Measurements from ENCODE around the gene CRBN.

Gene CRBN

GRCh38 chr3:3179407-3180094, at the start of gene CRBN:
TSS of gene CRBN (minus strand) at chr3:3179691. CDS start at chr3:3179687, 4 bp downstream.
- DNase-seq (ENCODE audit: low read depth): peak; percentile 82

- DNase-seq (ENCODE audit: low read depth): no peak
Measured at GRCh38 chr3:3227640-3228039, 48.1 kb upstream of the CRBN start.

GRCh38 chr3:3221528-3221927, 42.0 kb upstream of the CRBN start:
- DNase-seq (ENCODE audit: low read depth): no peak

- DNase-seq (ENCODE audit: low read depth): no peak
Measured at GRCh38 chr3:3216401-3216800, 36.9 kb upstream of the CRBN start.

GRCh38 chr3:3212781-3213440, 33.4 kb upstream of the CRBN start:
- no peak for DNase-seq (ENCODE audit: low read depth)

GRCh38 chr3:3209714-3210113, 30.2 kb upstream of the CRBN start:
- DNase-seq (ENCODE audit: low read depth): no peak

GRCh38 chr3:3209057-3209456, 29.6 kb upstream of the CRBN start:
- no peak for DNase-seq (ENCODE audit: low read depth)

GRCh38 chr3:3201611-3202010, 22.1 kb upstream of the CRBN start:
- DNase-seq (ENCODE audit: low read depth): no peak

- DNase-seq (ENCODE audit: low read depth): no peak
Measured at GRCh38 chr3:3200632-3201212, 21.2 kb upstream of the CRBN start.

- DNase-seq (ENCODE audit: low read depth): no peak
Measured at GRCh38 chr3:3199306-3199705, 19.8 kb upstream of the CRBN start.

GRCh38 chr3:3196148-3196861, 16.8 kb upstream of the CRBN start:
- DNase-seq (ENCODE audit: low read depth): no peak

- no peak for DNase-seq (ENCODE audit: low read depth)
Measured at GRCh38 chr3:3194861-3195260, 15.4 kb upstream of the CRBN start.

GRCh38 chr3:3192286-3192675, 12.8 kb upstream of the CRBN start:
- DNase-seq (ENCODE audit: low read depth): no peak

- no peak for DNase-seq (ENCODE audit: low read depth)
Measured at GRCh38 chr3:3191675-3192285, 12.3 kb upstream of the CRBN start.

- DNase-seq (ENCODE audit: low read depth): no peak
Measured at GRCh38 chr3:3189961-3190360, 10.5 kb upstream of the CRBN start.

- no peak for DNase-seq (ENCODE audit: low read depth)
Measured at GRCh38 chr3:3189102-3189727, 9.7 kb upstream of the CRBN start.

GRCh38 chr3:3184876-3185275, 5.4 kb upstream of the CRBN start:
- no peak for DNase-seq (ENCODE audit: low read depth)

GRCh38 chr3:3180456-3180855, 965 bp upstream of the CRBN start:
- DNase-seq (ENCODE audit: low read depth): no peak

GRCh38 chr3:3178498-3179328, 778 bp downstream of the CRBN start:
- DNase-seq (ENCODE audit: low read depth): no peak

- no peak for DNase-seq (ENCODE audit: low read depth)
Measured at GRCh38 chr3:3177861-3178497, 1.5 kb downstream of the CRBN start.

- DNase-seq (ENCODE audit: low read depth): no peak
Measured at GRCh38 chr3:3172627-3173026, 6.9 kb downstream of the CRBN start.

Data from activated gamma-delta T cell treated with anti-CD3 and anti-CD28 coated beads, Interleukin-2, amount 50 U/mL, for 16 hours (primary cell).